Measurements from ENCODE around the gene TUBG2.

DNA sequence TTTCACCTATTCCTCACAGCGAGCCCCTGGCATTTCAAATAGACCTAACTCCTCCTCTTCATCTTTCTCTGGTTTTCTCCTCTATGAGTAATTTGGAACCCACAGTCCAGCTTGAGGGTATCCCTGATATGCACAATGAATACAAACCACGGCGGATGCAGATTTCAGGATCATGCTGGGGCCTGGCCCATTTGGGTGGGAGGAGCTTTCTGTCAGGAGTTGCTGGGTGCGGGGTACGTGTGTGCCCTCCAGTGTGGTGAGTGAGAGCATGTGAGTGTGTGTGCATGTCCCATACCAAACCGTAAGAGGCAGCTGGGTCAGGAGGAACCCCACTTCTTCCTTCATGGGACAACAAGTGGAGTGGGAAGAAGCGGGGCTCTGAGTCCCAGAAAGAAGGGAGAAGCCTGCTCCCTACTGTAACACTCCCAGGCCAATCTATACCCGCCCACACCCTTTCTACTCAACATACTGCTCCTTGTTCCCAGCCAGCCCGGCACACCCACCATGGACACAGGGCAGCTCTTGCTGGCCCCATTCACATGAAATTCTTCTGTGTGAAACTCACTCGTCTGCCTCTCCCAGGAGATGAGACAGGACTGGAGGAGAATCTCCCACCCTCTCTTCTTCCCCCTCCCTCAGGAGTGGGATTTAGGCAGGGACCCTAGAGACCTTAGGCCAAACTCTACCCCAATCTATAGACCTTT, 41.7 kb downstream of the TUBG2 start:
- TF ChIP-seq CTCF (IDR thresholded peaks at IDR 0.05; ENCODE audit: poor library complexity) (no peak), EZH2 (IDR thresholded peaks at IDR 0.05; ENCODE audit: borderline replicate concordance) (no peak)

Data from hepatocyte (in vitro differentiated cells).